Sigmoid colon (tissue), 7 donors: ENCODE results near the gene RBM48. TPM values are rescaled to one million over a fixed set of nuclear protein-coding genes. Genes with fewer than 3 reads are reported as not detected.
A peak's percentile ranks its signal among the peaks of the same experiment; 100 is the strongest.

Source experiments
- DNase-seq: peaks from one replicate; pipeline ENCODE4 v3.0.0-alpha.2; 2019
- H3K27ac ChIP-seq, 4 donors: fragments of 200-600 bp; sonication (generic); one replicate each; pipeline ENCODE4 v1.5.1; 2016 to 2019; ENCODE audit warnings: mild to moderate bottlenecking in 1 of 4
- H3K27me3 ChIP-seq, 3 donors: fragments of 200-600 bp; sonication (generic); one replicate each; pipeline ENCODE4 v1.5.1; 2019; ENCODE audit warnings: mild to moderate bottlenecking in 1 of 3
- H3K36me3 ChIP-seq, 4 donors: fragments of 200-600 bp; sonication (generic); one replicate each; pipeline ENCODE4 v1.5.1; 2016 to 2019
- H3K4me1 ChIP-seq, 4 donors: fragments of 200-600 bp; sonication (generic); one replicate each; pipeline ENCODE4 v1.5.1; 2017 to 2019
- H3K4me3 ChIP-seq, 4 donors: fragments of 200-600 bp; sonication (generic); one replicate each; pipeline ENCODE4 v1.5.1; 2017 to 2019; ENCODE audit warnings: mild to moderate bottlenecking in 2 of 4, moderate library complexity in 1 of 4
- H3K9me3 ChIP-seq, 4 donors: fragments of 200-600 bp in 3 of 4; sonication (generic) in 3 of 4; one replicate each; pipeline versions ENCODE4 v1.5.1 to v1.6.1; 2013 to 2019
- EP300 ChIP-seq, 4 donors: sonication (generic); formaldehyde crosslinking; IDR thresholded peaks; one replicate each; pipeline ENCODE4 v1.6.1; 2017; ENCODE audit warnings: antibody characterized with exemption in 4 of 4
- POLR2A ChIP-seq, 2 donors: fragments of 450-650 bp; IDR thresholded peaks; one replicate each; pipeline ENCODE4 v1.6.1; 2016; ENCODE audit warnings: antibody characterized with exemption in 2 of 2, mild to moderate bottlenecking in 2 of 2, moderate library complexity in 2 of 2
- POLR2AphosphoS5 ChIP-seq, 4 donors: sonication (generic); formaldehyde crosslinking; IDR thresholded peaks; one replicate each; pipeline ENCODE4 v1.6.1; 2017; ENCODE audit warnings: antibody characterized with exemption in 4 of 4
- WGBS, 2 donors: extraction: QIAGEN DNeasy Blood & Tissue Kit; methylation state at CpG; one replicate each; pipeline ENCODE4 v1.1.7; 2013; 5-methylcytosine and 5-hydroxymethylcytosine counted together
- intact Hi-C: fragments of 100-400 bp; cut with DNase I; formaldehyde crosslinking; loops from one replicate; pipeline ENCODE4 v1.15.1; 2023
- polyA plus RNA-seq, 3 donors: library from polyadenylated mRNA; stranded (reverse); fragments of 200-250 nt; gene quantifications; one replicate each; pipeline ENCODE4 v1.2.3, GENCODE V29; 2013
- total RNA-seq, 4 donors: library from RNA; depleted of rRNA; stranded (reverse); fragments of >200 nt; gene quantifications; one replicate each; pipeline ENCODE4 v1.1.0, GENCODE V29; 2016
- TF ChIP-seq, protein P1 (sequence below), 4 experiments: fragments of 450-650 bp in 3 of 4; fragments of 200-600 bp in 1 of 4; IDR thresholded peaks; one replicate each; pipeline ENCODE4 v1.5.1; 2016 to 2019; ENCODE audit warnings: antibody characterized with exemption in 4 of 4, mild to moderate bottlenecking in 3 of 4, moderate library complexity in 2 of 4
- donor health status: healthy with polysubstance abuse.
- donor health status: Bipolar disorder and iron deficiency.
- donor health status: healthy.

RBM48 gene
- total and polyA plus RNA-seq, 7 donors: 6.0 to 20.4 (median 7.5) TPM

DNA sequence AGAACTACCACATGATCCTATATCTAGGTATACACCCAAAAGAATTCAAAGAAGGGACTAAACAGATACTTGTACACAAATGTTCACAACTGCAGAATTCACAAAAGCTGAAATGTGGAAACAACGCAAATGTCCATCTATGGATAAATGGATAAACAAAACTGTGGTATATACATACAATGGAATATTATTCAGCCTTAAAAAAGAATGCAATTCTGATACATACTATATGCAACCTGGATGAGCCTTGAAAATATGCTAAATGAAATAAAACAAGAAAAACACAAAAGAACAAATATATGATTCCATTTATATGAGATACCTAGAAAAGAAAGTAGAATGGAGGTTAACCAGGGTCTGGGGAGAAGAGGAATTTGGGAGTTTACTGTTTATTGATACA is 54.4 kb downstream of the RBM48 start:
- Histone ChIP-seq H3K36me3 (peaks cover 0 to 34% (median 14%) of the 10 kb centered on the region in 4 donors), H3K9me3 (no peaks in the 10 kb centered on the region), H3K4me1 (peaks cover 0 to 35% (median 20%) of the 10 kb centered on the region in 4 donors), H3K27ac (no peak overlapping the region), H3K4me3 (no peak overlapping the region), H3K27me3 (no peaks in the 10 kb centered on the region)
- intact Hi-C loops: no loop called here
- DNase-seq: no peak
- TF ChIP-seq EP300 (IDR thresholded peaks at IDR 0.05): no peak
- TF ChIP-seq POLR2A (IDR thresholded peaks at IDR 0.05): no peak
- TF ChIP-seq POLR2AphosphoS5 (IDR thresholded peaks at IDR 0.05): no peak
- TF ChIP-seq, protein P1, sequence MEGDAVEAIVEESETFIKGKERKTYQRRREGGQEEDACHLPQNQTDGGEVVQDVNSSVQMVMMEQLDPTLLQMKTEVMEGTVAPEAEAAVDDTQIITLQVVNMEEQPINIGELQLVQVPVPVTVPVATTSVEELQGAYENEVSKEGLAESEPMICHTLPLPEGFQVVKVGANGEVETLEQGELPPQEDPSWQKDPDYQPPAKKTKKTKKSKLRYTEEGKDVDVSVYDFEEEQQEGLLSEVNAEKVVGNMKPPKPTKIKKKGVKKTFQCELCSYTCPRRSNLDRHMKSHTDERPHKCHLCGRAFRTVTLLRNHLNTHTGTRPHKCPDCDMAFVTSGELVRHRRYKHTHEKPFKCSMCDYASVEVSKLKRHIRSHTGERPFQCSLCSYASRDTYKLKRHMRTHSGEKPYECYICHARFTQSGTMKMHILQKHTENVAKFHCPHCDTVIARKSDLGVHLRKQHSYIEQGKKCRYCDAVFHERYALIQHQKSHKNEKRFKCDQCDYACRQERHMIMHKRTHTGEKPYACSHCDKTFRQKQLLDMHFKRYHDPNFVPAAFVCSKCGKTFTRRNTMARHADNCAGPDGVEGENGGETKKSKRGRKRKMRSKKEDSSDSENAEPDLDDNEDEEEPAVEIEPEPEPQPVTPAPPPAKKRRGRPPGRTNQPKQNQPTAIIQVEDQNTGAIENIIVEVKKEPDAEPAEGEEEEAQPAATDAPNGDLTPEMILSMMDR (IDR thresholded peaks at IDR 0.05): no peak
- WGBS, 2 donors: 97 to 99% methylated on average over 1 of the region's 1 CpG

DNA sequence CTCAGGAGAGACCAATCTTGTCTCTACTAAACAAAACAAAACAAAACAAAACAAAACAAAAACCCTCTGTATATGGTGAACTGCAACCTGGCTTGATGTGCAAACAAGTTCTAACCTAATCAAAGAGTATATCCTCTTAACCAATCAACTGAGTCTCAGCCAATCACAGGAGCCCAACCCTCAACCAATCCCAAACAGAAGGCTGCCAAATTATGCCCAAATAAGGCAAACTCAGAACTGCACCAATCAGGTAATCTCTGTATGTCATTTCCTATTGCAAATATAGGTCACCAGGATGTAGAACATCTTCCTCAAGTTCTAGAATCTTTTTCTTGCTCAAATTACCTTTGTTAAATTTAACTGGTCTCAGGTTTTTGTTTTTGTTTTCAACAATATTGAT is 56.4 kb downstream of the RBM48 start:
- Histone ChIP-seq H3K27me3 (no peaks in the 10 kb centered on the region), H3K4me3 (no peak overlapping the region), H3K36me3 (peaks cover 0 to 14% (median 2%) of the 10 kb centered on the region in 4 donors), H3K4me1 (peaks cover 0 to 50% (median 35%) of the 10 kb centered on the region in 4 donors), H3K27ac (peak overlapping the region in 1 of 4 donors; percentile 21), H3K9me3 (no peaks in the 10 kb centered on the region)
- no peak for DNase-seq
- intact Hi-C loops: no loop called here
- TF ChIP-seq EP300 (IDR thresholded peaks at IDR 0.05) (no peak), POLR2A (IDR thresholded peaks at IDR 0.05) (no peak), POLR2AphosphoS5 (IDR thresholded peaks at IDR 0.05) (no peak)
- TF ChIP-seq, protein P1 (IDR thresholded peaks at IDR 0.05): no peak

DNA sequence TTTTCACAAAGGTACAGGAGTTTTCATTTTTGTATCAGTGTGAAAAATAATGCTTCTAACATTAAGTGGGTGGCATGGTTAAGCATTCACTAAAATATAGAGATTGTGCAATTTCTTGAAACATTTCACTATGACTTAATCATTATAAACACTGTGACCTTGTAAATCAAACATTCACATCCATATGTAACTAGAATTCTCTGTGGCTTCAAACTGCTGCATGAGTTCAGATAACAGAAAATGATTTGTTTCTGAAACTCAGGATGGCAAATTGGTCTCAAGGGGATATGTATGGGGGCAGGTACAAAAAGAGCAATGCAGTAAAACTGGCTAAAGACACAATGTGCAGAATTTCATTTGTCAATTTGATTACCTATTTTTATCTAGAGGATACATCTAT is 57.8 kb downstream of the RBM48 start:
- no peak for TF ChIP-seq POLR2A (IDR thresholded peaks at IDR 0.05)
- TF ChIP-seq POLR2AphosphoS5 (IDR thresholded peaks at IDR 0.05): no peak
- no peak for TF ChIP-seq EP300 (IDR thresholded peaks at IDR 0.05)
- TF ChIP-seq, protein P1 (IDR thresholded peaks at IDR 0.05): no peak
- peaks cover 0 to 56% (median 39%) of the 10 kb centered on the region in 4 donors for H3K4me1 ChIP-seq
- intact Hi-C loops: no loop called here
- H3K27me3 ChIP-seq: no peaks in the 10 kb centered on the region
- H3K9me3 ChIP-seq: no peaks in the 10 kb centered on the region
- no peak overlapping the region for H3K4me3 ChIP-seq
- H3K27ac ChIP-seq: peak overlapping the region in 2 of 4 donors; percentile 6 to 27
- no peak for DNase-seq
- H3K36me3 ChIP-seq: no peaks in the 10 kb centered on the region

DNA sequence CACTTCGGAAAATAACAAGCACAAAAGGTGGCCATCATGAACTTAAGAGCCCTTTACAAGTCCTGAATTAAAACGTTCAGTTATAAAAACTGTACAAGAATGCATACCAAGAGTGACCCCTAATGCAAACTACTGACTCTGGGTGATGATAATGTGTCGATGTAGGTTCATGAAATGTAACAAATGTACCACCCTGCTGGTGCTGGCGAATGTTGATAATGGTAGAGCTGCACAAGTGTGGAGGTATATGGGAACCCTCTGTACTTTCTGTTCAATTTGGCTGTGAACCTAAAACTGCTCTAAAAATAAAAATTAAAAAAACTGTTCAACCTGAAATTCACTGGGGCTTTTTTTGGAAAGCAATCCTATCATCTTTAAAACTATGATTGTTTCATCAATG is 58.2 kb downstream of the RBM48 start:
- peaks cover 0 to 56% (median 39%) of the 10 kb centered on the region in 4 donors for H3K4me1 ChIP-seq
- peak overlapping the region in 1 of 4 donors; percentile 27 for H3K27ac ChIP-seq

More for the DNA sequence above, 58.2 kb downstream of the RBM48 start:
- no peaks in the 10 kb centered on the region for H3K9me3 ChIP-seq
- no peak overlapping the region for H3K4me3 ChIP-seq
- WGBS, 2 donors: 66 to 75% methylated on average over 4 of the region's 4 CpGs
- no peaks in the 10 kb centered on the region for H3K27me3 ChIP-seq
- intact Hi-C loops: no loop called here
- H3K36me3 ChIP-seq: no peaks in the 10 kb centered on the region
- no peak for DNase-seq
- TF ChIP-seq POLR2A (IDR thresholded peaks at IDR 0.05) (no peak), POLR2AphosphoS5 (IDR thresholded peaks at IDR 0.05) (no peak), EP300 (IDR thresholded peaks at IDR 0.05) (no peak)
- TF ChIP-seq, protein P1 (IDR thresholded peaks at IDR 0.05): no peak

Other genes with a start within 250 kb of the RBM48 start
- gene GATAD1, start 81.3 kb upstream of the RBM48 start, total RNA-seq: 10 to 100 TPM; 26.5 to 57.1 (median 47.7) TPM
- 10 to 100 TPM; 14.8 to 16.8 (median 15.0) TPM for gene GATAD1, start 81.3 kb upstream of the RBM48 start, polyA plus RNA-seq
- not detected for gene ERVW-1, start 50.8 kb upstream of the RBM48 start, total RNA-seq
- under 1 TPM in 1 of 3 donors, not detected in 2; 0.03 TPM for gene ERVW-1, start 50.8 kb upstream of the RBM48 start, polyA plus RNA-seq
- gene PEX1, start 275 bp upstream of the RBM48 start, total RNA-seq: 10 to 100 TPM; 19.0 to 29.0 (median 24.4) TPM
- gene PEX1, start 275 bp upstream of the RBM48 start, polyA plus RNA-seq: 10 to 100 TPM in 1 of 3 donors, 1 to 10 TPM in 2; 7.4 to 11.1 (median 9.0) TPM
- gene FAM133B, start 61.6 kb downstream of the RBM48 start, total RNA-seq: 10 to 100 TPM; 23.8 to 28.3 (median 25.7) TPM
- gene FAM133B, start 61.6 kb downstream of the RBM48 start, polyA plus RNA-seq: 10 to 100 TPM; 10.9 to 13.4 (median 12.0) TPM